ENCODE measurements around the gene CCDC148.

Gene CCDC148

DNA sequence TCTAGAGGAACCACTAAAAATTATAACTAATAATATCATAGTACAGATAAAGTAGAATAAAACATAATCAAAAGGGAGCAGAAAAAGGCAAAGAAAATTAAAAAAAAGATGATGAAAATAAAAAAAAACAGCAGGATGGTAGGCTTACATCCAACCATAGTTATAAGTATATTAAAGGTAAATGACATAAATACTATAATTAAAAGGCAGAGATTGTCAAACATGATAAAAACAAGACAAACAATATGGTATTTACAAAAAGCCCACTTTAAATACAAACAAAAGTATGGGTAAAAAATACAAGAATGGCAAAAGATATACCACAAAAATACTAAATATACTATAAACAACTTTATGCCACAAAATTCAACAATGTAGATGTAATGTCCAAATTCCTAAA, 24.4 kb downstream of the CCDC148 start:
- DNase-seq (ENCODE audit: low read depth) = no peak

DNA sequence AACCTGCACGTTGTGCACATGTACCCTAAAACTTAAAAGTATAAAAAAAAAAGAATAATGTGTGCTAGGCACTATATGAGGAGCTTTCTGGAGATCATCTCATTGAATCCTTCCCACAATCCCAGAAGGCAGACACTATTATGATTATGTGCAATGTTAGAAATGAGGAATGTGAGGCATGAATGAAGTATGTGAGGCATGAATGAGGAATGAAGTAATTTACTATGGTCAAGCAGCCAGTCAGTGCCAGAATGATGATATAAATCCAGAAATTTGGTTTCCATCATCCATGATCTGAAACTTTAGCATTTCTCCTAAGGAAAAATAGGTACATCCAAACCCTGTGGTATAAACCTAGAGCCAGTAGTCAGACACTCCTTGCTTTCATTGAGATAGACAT, 42.0 kb downstream of the CCDC148 start:
- DNase-seq (ENCODE audit: low read depth) = peak; percentile 77

DNA sequence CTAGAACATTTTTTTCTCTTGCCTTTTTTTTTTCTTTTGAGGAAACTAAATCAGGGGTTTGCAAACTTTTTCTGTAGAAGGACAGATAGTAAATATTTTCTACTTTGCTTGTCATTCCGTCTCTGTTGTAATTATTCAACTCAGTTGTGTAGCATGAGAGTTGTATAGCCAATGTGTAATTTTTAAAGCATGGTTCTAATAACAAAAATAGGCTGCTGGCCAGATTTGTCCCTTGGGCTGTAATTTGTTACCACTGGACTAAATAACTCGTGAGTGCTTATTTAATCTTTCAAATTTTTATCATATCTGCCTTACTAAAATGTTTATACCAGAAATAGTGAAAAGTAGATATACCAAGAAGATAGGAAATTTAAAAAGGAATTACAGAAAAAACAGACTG, 43.0 kb downstream of the CCDC148 start:
- DNase-seq (ENCODE audit: low read depth) = no peak

DNA sequence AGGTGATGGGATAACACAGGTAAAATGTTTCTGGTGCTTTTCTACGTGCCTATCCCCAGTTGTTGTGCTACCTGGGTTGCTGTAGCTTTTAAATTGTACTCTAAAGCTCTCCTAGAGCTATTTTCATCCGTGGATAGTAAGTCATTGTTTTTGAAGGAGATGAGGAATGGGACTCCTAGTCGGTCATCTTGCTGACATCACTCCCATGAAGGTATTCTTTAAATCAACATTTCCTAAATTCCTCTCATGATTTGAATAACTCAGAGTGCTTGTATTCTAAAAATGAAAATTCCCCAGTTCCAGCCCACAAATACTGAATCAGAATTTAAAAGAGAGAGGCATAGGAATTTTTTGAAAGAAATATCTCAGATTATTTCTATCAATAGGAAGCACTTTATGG, 44.3 kb downstream of the CCDC148 start:
- DNase-seq (ENCODE audit: low read depth) = peak; percentile 62

DNA sequence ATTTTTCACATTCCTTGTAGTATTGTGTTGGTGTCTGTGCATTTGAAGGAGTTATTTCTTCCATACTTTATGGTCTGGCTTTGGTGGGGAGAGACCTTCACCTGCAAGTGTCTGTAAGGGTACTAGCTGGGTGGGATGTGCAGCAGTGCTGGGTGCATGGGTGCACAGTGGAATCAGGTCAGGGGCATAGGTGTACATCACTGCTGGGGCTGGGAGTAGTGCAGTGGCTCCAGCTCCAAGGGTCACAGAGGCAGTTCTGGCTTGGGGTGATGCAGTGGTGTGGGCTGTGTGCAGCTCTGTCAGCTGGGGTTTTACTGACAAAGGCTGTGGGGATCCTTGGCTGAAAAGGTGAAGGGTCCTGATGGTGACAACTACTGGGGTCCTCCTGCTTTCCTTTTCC, 44.8 kb downstream of the CCDC148 start:
- DNase-seq (ENCODE audit: low read depth) = no peak

DNA sequence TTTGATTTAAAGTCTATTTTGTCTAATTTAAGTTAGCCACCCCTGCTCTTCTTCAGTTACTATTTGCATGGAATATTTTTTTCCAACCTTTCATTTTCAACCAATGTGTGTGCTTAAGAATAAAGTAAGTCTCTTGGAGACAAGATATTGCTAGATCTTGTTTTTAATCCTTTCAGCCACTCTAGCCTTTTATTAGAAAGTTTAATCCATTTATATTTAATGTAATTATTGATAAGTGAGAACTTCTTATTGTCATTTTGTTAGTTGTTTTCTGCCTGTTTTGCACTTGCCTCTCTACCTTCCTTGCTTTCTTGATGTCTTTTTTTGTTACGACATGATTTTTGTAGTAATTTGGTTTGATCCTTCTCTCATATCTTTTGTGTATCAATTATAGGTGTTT, 46.4 kb downstream of the CCDC148 start:
- DNase-seq (ENCODE audit: low read depth) = no peak

DNA sequence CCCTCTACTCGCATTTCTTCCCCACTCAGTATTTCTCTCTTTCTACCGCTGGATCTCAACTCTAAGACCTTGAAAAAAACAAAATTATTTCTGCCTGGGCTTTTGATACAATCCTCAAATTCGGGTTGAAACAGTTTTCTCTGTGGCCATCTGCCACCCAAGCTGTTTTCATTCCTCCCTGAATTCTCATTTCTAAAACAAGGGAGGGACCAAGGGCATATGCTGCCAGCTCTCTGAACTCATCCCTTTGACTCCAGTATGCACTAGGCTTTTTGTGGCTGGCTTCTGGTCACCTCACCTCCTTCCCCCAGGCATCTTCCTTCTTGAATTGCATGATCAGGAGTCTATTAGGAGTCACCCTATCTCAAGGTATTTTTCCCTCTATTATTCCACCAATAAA, 49.5 kb downstream of the CCDC148 start:
- DNase-seq (ENCODE audit: low read depth) = no peak

DNA sequence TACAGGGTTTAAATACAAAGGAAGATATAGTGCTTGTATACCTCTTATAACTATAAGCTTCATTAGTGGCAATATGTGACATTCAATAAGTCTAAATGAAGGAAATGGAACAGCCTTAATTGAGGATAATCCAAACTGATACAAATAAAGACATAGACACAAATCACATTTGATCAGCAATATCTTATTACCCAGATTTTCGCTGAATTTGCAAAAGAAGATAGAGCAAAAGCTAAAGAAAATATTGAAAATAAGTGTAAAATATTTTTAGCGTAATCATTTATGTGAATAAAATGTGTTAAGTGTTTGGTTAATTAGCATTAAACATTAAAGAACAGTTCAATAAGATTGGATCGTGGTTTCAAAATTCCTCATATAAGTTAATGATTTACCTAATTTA, 51.2 kb downstream of the CCDC148 start:
- no peak for DNase-seq (ENCODE audit: low read depth)

DNA sequence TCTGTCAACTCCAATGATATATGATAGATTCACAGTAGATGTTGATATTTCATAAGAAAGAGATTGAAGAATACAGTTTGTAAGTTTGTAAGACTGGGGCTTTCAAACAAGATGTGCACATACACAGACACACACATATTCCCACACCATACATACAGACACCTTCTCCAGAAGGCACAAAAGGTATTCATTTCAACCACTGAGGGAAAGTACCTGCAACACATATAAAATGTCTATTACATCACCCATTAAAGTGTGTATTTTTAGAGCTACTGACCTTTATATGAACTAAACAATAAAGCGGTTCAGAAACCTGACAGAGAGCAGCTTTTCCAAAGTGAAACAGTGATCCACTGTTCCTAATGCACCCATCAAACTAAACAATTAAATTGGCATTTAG, 53.3 kb downstream of the CCDC148 start:
- DNase-seq (ENCODE audit: low read depth) = no peak

DNA sequence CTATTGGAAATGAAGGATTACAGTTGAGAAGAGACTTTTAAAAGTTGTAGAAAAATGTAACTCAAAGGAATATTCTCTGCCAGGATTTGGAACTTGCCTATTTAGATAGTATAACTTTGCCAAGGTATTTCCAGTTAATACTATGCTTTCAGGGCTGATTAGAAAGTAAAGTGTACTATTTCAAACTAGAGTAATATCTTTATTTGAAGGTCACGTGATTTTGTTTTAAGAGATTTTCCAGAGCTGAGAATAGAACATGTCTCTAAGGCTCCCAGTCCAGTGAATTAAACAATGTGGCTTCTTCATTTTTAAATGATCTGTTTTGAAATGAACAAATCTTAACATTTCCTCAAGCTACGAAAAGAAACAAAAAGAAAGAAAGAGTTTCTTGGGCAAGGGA, 53.9 kb downstream of the CCDC148 start:
- no peak for DNase-seq (ENCODE audit: low read depth)

DNA sequence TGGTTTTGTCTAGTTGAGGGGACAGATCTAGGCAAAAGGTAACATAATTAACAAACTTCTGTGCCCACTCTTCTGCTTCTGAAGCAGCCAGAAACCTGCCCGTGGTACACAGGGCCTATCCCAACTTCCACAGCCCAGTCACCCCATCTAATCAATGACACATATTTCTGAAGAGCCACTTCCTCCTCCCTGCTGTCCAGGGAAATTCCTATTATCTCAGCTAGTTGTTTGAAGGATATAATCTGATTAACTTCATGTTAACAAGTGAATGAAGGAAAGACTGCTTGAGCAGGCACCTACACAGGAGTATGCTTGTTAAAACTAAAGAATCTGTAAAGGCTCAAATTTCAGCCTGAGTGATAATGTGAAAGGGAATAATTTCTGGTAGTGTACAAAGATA, 61.4 kb downstream of the CCDC148 start:
- DNase-seq (ENCODE audit: low read depth) = peak; percentile 39

DNA sequence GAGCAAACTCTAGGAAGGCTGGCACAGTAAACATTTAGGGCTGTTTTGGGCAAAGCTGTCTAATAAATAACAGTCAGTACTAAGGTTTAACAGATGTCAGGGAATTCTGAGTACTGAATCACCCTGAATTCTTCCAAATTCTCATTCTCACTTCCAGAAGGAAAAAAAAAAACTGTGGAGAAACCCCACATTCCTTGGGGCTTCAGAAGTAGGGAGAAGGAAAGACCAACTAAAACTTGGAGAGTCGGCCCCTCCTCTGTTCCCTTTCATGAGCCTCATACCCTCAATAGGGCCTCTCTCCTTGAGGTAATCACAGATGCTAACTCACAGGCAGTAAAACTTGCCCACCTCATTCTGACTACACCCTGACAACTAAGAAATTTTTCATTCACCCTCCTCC, 62.1 kb downstream of the CCDC148 start:
- DNase-seq (ENCODE audit: low read depth) = peak; percentile 24

DNA sequence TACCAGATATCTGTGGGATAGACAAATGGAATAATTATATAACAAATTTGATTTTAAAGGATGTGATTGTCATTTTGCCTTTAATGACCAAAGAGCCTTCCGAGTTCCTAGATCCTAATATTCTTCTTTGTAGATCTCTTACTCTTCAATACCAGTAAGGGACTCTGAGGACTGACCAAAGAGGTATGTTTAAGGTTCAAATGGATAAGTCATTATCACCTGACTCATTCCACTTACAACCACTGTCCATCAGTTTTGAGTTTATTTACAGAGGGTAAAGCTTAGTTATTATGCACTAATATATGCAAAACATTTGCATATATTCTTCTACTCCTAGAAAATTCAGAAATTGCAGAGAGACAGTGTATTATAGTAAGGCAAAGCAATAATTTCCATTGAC, 62.7 kb downstream of the CCDC148 start:
- DNase-seq (ENCODE audit: low read depth) = peak; percentile 25

DNA sequence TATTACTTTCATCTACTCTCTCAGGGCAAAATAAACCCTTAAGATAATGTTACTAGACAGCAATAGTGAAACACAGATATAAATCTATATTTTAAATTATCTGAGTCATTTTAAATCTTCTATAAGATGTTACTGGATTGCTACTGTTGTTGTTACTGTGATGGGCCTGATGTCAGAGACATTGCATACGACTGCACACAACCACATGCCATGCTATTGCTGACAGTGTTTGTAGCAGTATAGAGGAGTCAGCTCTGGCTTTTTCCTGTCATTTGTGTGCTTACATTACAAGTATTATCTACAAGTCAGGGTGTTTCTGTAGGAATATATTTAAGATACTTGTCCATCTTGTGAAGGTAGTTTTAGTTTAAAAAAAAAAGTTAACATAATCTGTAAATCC, 63.9 kb downstream of the CCDC148 start:
- DNase-seq (ENCODE audit: low read depth) = no peak

DNA sequence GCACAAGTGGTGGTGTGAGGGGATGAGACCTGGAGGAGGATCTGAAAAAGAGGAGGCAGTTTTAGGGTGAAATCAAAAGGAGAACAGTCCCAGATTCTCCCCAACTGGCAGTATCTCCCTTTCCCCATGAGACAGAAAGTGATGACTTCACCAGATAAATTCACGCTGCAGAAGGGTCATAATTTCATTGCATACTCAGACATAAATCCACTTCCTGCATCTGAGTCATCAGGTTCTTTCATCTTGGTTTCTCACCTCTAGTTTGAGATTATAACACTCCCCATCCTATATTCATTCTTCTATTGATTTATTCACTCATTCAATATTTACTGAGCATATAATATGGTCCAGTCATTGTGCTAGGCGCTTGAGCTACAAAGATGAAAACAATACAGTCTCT, 64.7 kb downstream of the CCDC148 start:
- peak; percentile 77 for DNase-seq (ENCODE audit: low read depth)

DNA sequence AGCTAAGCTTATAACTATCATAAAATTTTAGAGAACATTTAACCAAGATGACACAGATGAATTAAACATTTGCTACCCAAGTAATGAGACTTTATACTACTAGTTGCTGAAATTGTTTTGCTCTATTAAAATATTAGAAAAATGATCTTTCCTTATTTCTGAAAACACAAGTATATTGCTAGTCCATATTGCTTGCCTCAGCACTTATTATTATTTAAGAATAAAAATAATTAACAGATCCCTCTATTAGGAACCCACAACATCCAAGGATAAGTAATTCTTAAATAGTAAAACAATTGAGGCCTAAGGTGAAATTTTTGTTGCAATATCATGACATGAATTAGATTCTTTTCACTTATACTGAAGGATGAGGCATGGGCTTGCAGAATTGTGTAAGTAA, 65.2 kb downstream of the CCDC148 start:
- DNase-seq (ENCODE audit: low read depth) = no peak

DNA sequence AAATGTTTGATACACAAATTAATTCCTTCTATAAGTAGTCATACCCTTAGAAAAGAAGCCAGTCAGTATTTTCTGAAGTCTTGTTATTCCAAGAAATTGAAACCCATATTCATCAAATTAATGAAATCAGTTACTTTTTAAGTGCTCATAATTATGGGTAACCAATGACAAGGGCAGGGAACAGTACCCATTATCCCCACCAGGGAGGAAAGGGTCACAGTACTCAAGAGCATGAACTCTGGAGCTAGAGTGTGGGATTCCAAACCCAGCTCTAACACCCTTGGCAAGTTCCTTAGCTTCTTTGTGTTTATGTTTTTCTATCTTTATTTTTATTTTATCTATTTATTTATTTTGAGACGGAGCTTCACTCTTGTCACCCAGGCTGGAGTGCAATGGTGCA, 68.4 kb downstream of the CCDC148 start:
- DNase-seq (ENCODE audit: low read depth) = no peak

DNA sequence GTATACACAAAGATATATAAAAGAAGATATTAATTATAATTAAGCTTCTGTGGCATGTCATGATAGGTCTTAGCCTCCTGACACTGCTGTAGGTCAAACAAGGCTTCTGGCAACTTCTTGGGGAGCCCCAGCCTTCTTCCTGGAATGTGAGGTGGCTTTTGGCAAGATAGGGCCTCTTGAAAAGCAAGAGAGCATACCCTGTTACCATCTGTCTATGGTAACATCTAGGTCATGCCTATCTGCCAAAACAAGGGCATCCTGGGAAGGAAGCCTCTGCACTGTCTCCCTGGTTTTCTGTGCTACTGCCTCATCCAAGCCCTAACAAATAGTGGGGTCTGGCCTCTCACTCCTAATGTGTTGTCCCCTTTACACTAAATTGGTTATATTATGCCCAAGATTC, 70.9 kb downstream of the CCDC148 start:
- DNase-seq (ENCODE audit: low read depth) = no peak

DNA sequence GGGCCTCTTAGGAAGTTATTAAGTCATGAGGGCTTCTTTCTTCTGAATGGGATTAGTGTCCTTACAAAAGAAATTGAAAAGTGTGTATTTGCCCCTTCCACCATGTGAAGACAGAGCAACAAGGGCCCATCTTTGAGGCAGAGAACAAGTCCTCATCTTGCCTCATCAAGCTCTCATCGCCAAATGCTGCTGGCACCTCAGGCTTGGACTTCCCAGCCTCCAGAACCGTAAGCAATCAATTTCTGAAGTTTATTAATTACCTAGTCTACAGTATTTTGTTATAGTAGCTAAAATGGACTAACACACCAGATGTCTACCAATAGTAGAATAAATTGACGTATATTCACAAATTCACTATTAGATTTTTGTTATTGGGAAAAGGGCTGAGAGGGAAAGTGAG, 74.6 kb downstream of the CCDC148 start:
- no peak for DNase-seq (ENCODE audit: low read depth)

DNA sequence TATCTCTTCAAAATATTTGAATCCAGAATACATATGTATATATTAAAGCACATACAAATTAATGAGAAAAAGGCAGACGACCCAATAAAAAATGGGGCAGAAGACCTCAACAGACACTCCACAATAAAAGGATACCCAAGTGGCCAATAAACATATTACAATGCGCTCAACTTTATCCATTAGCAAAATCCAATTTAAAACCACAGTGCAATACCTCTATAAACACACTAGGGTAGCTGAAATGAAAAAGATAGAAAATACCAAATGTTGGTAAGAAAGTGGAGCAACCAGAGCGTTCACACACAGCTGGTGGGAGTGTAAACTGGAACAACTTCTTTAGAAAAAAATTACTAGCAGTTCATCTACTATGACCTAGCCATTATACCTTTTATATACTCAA, 75.3 kb downstream of the CCDC148 start:
- DNase-seq (ENCODE audit: low read depth) = no peak

DNA sequence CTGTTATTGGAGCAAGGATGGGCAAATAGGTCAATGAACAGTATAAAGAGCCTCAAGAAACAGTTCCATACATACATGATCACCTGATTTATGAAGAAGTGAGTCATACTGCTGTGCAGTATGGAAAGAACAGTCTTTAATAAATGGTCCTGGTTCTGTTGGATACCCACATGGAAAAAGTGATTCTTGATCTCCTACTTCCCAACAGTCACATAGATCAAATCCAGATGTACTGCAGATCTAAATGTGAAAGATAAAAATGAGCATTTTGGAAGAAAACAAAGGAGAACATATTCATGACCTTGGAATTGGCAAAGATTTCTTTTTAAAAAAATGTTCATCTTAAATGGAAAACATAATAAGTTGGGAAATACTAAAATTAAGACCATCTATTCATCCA, 75.8 kb downstream of the CCDC148 start:
- DNase-seq (ENCODE audit: low read depth) = no peak

DNA sequence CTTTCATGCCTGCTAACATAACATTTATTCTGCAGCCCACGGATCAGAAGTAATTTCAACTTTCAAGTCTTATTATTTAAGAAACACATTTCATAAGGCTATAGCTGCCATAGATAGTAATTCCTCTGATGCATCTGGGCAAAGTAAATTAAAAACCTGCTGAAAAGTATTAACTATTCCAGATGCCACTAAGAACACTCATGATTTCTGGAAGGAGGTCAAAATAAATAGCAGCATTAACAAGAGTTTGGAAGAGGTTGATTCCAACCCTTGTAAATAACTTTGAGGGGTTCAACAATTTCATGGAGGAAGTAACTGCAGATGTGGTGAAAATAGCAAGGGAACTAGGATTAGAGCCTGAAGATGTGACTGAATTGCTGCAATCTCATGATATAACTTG, 77.6 kb downstream of the CCDC148 start:
- DNase-seq (ENCODE audit: low read depth) = no peak

DNA sequence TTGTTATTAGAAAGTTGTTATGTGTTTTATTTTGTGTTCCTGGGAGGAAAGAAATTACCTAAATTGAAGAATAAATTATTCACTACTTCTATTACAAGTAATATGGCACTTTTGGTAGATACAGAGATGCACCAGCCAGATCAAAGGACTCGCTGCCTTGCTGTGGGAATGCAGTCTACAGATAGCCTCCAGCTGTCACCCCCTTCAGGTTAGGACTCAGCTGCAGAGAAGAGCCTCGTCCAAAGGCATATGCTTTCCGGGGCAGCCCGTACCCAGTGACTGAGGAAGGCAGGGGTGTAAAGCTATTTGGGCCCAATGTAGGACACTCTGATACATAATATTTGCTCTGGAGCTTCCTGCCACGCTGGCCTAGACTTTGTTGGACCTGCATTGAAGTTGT, 90.2 kb downstream of the CCDC148 start:
- no peak for DNase-seq (ENCODE audit: low read depth)

DNA sequence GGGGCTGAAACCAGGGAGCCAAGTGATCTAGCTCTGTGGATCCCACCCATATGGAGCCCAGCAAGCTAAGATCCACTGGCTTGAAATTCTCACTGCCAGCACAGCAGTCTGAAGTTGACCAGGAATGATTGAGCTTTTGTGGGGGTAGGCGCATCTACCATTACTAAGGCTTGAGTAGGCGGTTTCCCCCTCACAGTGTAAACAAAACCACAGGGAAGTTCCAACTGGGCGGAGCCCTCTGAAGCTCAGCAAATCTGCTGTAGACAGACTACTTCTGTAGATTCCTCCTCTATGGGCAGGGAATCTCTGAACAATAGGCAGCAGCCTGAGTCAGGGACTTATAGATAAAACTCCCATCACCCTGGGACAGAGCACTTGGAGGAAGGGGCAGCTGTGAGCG, 96.7 kb downstream of the CCDC148 start:
- DNase-seq (ENCODE audit: low read depth) = peak; percentile 71

DNA sequence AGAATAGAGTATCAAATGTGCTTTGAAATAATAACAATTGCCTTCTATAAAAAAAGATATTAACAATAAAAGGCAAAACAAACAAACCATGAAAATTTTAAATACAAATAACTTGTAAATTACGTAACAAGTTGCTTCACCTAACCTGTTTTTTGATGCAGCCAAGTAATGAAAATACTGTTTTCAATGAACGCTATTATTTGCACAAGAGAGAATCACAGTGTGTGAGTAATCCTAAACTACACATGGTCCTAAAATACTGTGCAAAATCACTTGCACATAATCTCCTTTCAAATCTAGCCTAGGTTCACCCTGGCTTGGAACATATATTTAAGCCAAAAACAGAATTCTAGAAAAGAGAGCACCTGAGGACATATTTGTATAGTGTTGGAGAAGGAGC, 98.9 kb downstream of the CCDC148 start:
- DNase-seq (ENCODE audit: low read depth) = no peak

All from ELR (cell line).